K562 (cell line): ENCODE measurements around the gene COPG2. TPM values are rescaled to one million over a fixed set of nuclear protein-coding genes. Genes with fewer than 3 reads are reported as not detected.

Experiments used
- ASH1L ChIP-seq: fragments of 450-650 bp; IDR thresholded peaks from 2 replicates; pipeline ENCODE4 v1.6.1; 2018; ENCODE audit warnings: borderline replicate concordance, mild to moderate bottlenecking, low read depth; ENCODE audit not compliant: partially characterized antibody
- FOXK1 ChIP-seq: sonication (generic); formaldehyde crosslinking; IDR thresholded peaks from 2 replicates; pipeline ENCODE4 v1.8.0; 2022; ENCODE audit warnings: missing genetic modification reagents, mild to moderate bottlenecking, borderline replicate concordance
- GATA2 ChIP-seq: sonication (generic); formaldehyde crosslinking; IDR thresholded peaks from 2 replicates; pipeline ENCODE4 v1.4.0; 2020; ENCODE audit warnings: mild to moderate bottlenecking, missing genetic modification reagents
- ILF3 ChIP-seq: fragments of 450-650 bp; IDR thresholded peaks from 2 replicates; pipeline ENCODE4 v1.6.1; 2018; ENCODE audit warnings: antibody characterized with exemption, mild to moderate bottlenecking, moderate library complexity, borderline replicate concordance
- JUND ChIP-seq, 2 experiments: IDR thresholded peaks; 2 replicates in 1 of 2; 3 replicates in 1 of 2; pipeline ENCODE4 v1.6.1; 2011; ENCODE audit warnings: borderline replicate concordance in 2 of 2, low read depth in 2 of 2, low read length in 2 of 2, improper control_type of control experiment in 1 of 2, missing biosample characterization in 1 of 2, missing genetic modification characterization in 1 of 2, missing genetic modification reagents in 1 of 2
- NR3C1 ChIP-seq: sonication (generic); formaldehyde crosslinking; IDR thresholded peaks from 2 replicates; pipeline ENCODE4 v1.8.1; 2022; ENCODE audit warnings: missing genetic modification reagents
- PHB2 ChIP-seq: fragments of 450-650 bp; IDR thresholded peaks from 2 replicates; pipeline ENCODE4 v1.6.1; 2017; ENCODE audit warnings: low read depth
- PRMT5 ChIP-seq: sonication (generic); formaldehyde crosslinking; IDR thresholded peaks from 2 replicates; pipeline ENCODE4 v1.5.0; 2020; ENCODE audit warnings: missing genetic modification reagents
- RBM39 ChIP-seq: fragments of 200-400 bp; formaldehyde crosslinking; optimal IDR thresholded peaks from 2 replicates; pipeline ENCODE3; 2018; ENCODE audit warnings: low read depth, low read length
- SRSF9 ChIP-seq: fragments of 200-400 bp; formaldehyde crosslinking; IDR thresholded peaks from 2 replicates; pipeline ENCODE4 v1.6.1; 2017; ENCODE audit warnings: low read depth, low read length, borderline replicate concordance
- TCFL5 ChIP-seq: fragments of 250-450 bp; sonication (Bioruptor Pico); conservative IDR thresholded peaks from 2 replicates; pipeline ENCODE4 v1.6.1; 2021; ENCODE audit warnings: mild to moderate bottlenecking, moderate library complexity, matching md5 sums
- YBX1 ChIP-seq: fragments of 450-650 bp; IDR thresholded peaks from 2 replicates; pipeline ENCODE4 v1.7.1; 2016; ENCODE audit warnings: mild to moderate bottlenecking
- ZNF311 ChIP-seq: fragments of 250-450 bp; sonication (Bioruptor Pico); IDR thresholded peaks from 2 replicates; pipeline ENCODE4 v1.4.0; 2020; ENCODE audit warnings: mild to moderate bottlenecking, moderate library complexity
- ZNF75A ChIP-seq: fragments of 450-650 bp; formaldehyde crosslinking; IDR thresholded peaks from 2 replicates; pipeline ENCODE4 v1.4.0; 2020; ENCODE audit warnings: mild to moderate bottlenecking
- polyA plus RNA-seq, 8 experiments: library from polyadenylated mRNA; depleted of rRNA in 4 of 8; stranded (reverse) in 5 of 8; unstranded in 3 of 8; fragments of >200 nt; fragmentation: Nextera tagmentation in 2 of 8; fragmentation: Illumina TruSeq in 1 of 8; extraction: Ambion mirVana in 2 of 8; extraction: Trizol in 1 of 8; gene quantifications; 2 replicates each; pipeline versions ENCODE4 v1.2.1 to v1.2.3, GENCODE V29; 2011 to 2014; ENCODE audit warnings: inconsistent platforms in 1 of 8, missing spikeins in 1 of 8
- total RNA-seq, 7 experiments: library from RNA; depleted of rRNA in 6 of 7; stranded (reverse); fragments of >200 nt in 6 of 7; fragmentation: Illumina TruSeq in 2 of 7; extraction: Trizol in 2 of 7; gene quantifications; 2 replicates each; pipeline versions ENCODE4 v1.2.1 to v1.2.3, GENCODE V29; 2011 to 2021; ENCODE audit warnings: low replicate concordance in 1 of 7
- TF ChIP-seq, protein P1 (sequence below), 2 experiments: fragments of 450-650 bp; IDR thresholded peaks; 2 replicates each; pipeline ENCODE4 v1.6.1; 2018; ENCODE audit warnings: mild to moderate bottlenecking in 2 of 2, low read depth in 1 of 2; ENCODE audit not compliant: partially characterized antibody in 2 of 2
- TF ChIP-seq, protein P2 (sequence below): fragments of 250-450 bp; sonication (Bioruptor Pico); IDR thresholded peaks from 2 replicates; pipeline ENCODE4 v1.5.0; 2021
- TF ChIP-seq, protein P3 (sequence below): fragments of 450-650 bp; IDR thresholded peaks from 2 replicates; pipeline ENCODE4 v1.6.1; 2018; ENCODE audit not compliant: partially characterized antibody

COPG2 gene
- total and polyA plus RNA-seq, 9 of the 15 experiments (the other 6 are each of a cell fraction or from before 2014, with no cell fraction given), result 6.6 to 104 (median 32.5) TPM

DNA sequence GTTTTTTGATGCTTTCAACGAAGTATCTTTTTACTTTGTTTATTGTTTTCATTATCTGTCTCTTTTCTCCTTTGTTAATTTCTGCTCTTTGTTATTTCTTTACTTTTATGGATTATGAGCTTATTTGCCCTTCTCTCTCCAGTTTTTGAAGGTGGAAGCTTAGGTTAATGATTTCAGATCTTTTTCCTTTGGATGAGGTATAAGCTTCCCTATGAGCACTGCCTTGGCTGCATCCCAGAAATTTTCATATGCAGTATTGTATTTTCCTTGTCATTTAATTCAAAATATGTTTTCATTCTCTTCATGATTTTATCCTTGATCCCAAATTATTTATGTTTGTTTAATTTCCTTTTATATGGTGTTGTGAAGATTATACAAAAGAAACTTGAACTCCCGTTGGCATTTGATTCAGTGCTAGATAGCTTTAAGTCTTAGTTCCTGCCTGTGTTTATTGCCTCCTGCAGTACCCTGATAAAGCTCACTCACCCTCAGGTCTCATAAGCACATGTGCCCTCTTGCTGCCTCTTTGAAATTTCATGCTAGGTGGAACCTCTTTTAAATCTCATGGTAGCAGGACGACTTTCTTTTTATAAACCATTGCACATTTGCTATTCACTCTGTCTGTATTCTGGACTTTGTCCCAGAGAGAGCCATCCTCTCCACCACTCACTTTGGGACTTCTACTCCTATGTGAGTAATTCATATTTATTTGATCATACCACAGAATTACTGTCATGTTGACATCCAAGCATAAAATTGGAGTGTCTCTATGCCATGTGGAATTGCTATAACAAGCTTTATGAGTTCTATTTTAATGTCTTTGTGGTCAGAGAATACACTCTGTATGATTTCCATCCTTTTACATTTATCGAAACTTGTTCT lies 204.8 kb downstream of the COPG2 start (continued):
- TF ChIP-seq, protein P1, sequence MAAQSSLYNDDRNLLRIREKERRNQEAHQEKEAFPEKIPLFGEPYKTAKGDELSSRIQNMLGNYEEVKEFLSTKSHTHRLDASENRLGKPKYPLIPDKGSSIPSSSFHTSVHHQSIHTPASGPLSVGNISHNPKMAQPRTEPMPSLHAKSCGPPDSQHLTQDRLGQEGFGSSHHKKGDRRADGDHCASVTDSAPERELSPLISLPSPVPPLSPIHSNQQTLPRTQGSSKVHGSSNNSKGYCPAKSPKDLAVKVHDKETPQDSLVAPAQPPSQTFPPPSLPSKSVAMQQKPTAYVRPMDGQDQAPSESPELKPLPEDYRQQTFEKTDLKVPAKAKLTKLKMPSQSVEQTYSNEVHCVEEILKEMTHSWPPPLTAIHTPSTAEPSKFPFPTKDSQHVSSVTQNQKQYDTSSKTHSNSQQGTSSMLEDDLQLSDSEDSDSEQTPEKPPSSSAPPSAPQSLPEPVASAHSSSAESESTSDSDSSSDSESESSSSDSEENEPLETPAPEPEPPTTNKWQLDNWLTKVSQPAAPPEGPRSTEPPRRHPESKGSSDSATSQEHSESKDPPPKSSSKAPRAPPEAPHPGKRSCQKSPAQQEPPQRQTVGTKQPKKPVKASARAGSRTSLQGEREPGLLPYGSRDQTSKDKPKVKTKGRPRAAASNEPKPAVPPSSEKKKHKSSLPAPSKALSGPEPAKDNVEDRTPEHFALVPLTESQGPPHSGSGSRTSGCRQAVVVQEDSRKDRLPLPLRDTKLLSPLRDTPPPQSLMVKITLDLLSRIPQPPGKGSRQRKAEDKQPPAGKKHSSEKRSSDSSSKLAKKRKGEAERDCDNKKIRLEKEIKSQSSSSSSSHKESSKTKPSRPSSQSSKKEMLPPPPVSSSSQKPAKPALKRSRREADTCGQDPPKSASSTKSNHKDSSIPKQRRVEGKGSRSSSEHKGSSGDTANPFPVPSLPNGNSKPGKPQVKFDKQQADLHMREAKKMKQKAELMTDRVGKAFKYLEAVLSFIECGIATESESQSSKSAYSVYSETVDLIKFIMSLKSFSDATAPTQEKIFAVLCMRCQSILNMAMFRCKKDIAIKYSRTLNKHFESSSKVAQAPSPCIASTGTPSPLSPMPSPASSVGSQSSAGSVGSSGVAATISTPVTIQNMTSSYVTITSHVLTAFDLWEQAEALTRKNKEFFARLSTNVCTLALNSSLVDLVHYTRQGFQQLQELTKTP (IDR thresholded peaks at IDR 0.05; ENCODE audit: low read depth in 1 of 2, partially characterized antibody in 2 of 2), result no peak
- TF ChIP-seq, protein P2, sequence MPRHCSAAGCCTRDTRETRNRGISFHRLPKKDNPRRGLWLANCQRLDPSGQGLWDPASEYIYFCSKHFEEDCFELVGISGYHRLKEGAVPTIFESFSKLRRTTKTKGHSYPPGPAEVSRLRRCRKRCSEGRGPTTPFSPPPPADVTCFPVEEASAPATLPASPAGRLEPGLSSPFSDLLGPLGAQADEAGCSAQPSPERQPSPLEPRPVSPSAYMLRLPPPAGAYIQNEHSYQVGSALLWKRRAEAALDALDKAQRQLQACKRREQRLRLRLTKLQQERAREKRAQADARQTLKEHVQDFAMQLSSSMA (CRISPR knock-in tag), result no peak
- no peak for TF ChIP-seq FOXK1 (CRISPR knock-in tag)
- TF ChIP-seq ASH1L, result no peak
- TF ChIP-seq JUND (IDR thresholded peaks at IDR 0.05; ENCODE audit: borderline replicate concordance, low read depth, low read length), result no peak
- no peak for TF ChIP-seq JUND (tag; IDR thresholded peaks at IDR 0.05; ENCODE audit: borderline replicate concordance, low read depth, low read length)
- no peak for TF ChIP-seq SRSF9
- no peak for TF ChIP-seq ILF3
- no peak for TF ChIP-seq ZNF311 (CRISPR knock-in tag)
- TF ChIP-seq GATA2 (CRISPR knock-in tag), result no peak
- no peak for TF ChIP-seq ZNF75A (CRISPR knock-in tag)
- TF ChIP-seq, protein P3, sequence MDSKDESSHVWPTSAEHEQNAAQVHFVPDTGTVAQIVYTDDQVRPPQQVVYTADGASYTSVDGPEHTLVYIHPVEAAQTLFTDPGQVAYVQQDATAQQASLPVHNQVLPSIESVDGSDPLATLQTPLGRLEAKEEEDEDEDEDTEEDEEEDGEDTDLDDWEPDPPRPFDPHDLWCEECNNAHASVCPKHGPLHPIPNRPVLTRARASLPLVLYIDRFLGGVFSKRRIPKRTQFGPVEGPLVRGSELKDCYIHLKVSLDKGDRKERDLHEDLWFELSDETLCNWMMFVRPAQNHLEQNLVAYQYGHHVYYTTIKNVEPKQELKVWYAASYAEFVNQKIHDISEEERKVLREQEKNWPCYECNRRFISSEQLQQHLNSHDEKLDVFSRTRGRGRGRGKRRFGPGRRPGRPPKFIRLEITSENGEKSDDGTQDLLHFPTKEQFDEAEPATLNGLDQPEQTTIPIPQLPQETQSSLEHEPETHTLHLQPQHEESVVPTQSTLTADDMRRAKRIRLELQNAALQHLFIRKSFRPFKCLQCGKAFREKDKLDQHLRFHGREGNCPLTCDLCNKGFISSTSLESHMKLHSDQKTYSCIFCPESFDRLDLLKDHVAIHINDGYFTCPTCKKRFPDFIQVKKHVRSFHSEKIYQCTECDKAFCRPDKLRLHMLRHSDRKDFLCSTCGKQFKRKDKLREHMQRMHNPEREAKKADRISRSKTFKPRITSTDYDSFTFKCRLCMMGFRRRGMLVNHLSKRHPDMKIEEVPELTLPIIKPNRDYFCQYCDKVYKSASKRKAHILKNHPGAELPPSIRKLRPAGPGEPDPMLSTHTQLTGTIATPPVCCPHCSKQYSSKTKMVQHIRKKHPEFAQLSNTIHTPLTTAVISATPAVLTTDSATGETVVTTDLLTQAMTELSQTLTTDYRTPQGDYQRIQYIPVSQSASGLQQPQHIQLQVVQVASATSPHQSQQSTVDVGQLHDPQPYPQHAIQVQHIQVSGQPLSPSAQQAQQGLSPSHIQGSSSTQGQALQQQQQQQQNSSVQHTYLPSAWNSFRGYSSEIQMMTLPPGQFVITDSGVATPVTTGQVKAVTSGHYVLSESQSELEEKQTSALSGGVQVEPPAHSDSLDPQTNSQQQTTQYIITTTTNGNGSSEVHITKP, result no peak
- no peak for TF ChIP-seq YBX1
- TF ChIP-seq RBM39, result no peak
- TF ChIP-seq TCFL5, result no peak
- no peak for TF ChIP-seq PHB2
- TF ChIP-seq PRMT5 (CRISPR knock-in tag), result no peak
- TF ChIP-seq NR3C1, result no peak
